Neural cell (in vitro differentiated cells): ENCODE results near the gene GTSF1L. TPM values are rescaled to one million over a fixed set of nuclear protein-coding genes. Genes with fewer than 3 reads are reported as not detected.

ENCODE experiments used
- H2AFZ ChIP-seq: fragments of 200-600, 300-800 bp; sonication (generic), shearing (Covaris generic); 2 replicates; pipeline ENCODE4 v1.6.0; 2014; ENCODE audit warnings: low read depth, mild to moderate bottlenecking, antibody characterized with exemption, low read length, moderate library complexity
- H3F3A ChIP-seq: fragments of 200-600 bp; shearing (Covaris generic); 2 replicates; pipeline ENCODE4 v1.6.1; 2016; ENCODE audit warnings: mild to moderate bottlenecking, moderate library complexity, mixed read lengths, antibody characterized with exemption, low read length; ENCODE audit not compliant: insufficient read depth, poor library complexity, severe bottlenecking
- H3K27ac ChIP-seq: fragments of 200-600, 300-800 bp; sonication (generic), shearing (Covaris generic); 2 replicates; pipeline ENCODE4 v1.5.1; 2014; ENCODE audit warnings: mild to moderate bottlenecking, low read length, moderate library complexity
- H3K27me3 ChIP-seq: fragments of 300-800, 200-600 bp; sonication (generic), shearing (Covaris generic); 2 replicates; pipeline ENCODE4 v1.6.0; 2014; ENCODE audit warnings: mild to moderate bottlenecking, low read depth, low read length, moderate library complexity; ENCODE audit not compliant: insufficient read depth
- H3K36me3 ChIP-seq: fragments of 300-800, 200-600 bp; sonication (generic), shearing (Covaris generic); 2 replicates; pipeline ENCODE4 v1.5.1; 2014; ENCODE audit warnings: mild to moderate bottlenecking, antibody characterized with exemption, low read length, moderate library complexity; ENCODE audit not compliant: insufficient read depth
- H3K4me2 ChIP-seq: fragments of 300-800, 200-600 bp; sonication (generic), shearing (Covaris generic); 2 replicates; pipeline ENCODE4 v1.6.0; 2014; ENCODE audit warnings: mild to moderate bottlenecking, low read length
- H3K4me3 ChIP-seq: fragments of 300-800, 200-600 bp; sonication (generic), shearing (Covaris generic); 2 replicates; pipeline ENCODE4 v1.5.1; 2014; ENCODE audit warnings: mild to moderate bottlenecking, low read length, moderate library complexity
- H3K79me2 ChIP-seq: fragments of 200-600 bp; shearing (Covaris generic); replicated peaks from 2 replicates; pipeline ENCODE4 v1.6.0; 2014; ENCODE audit warnings: mild to moderate bottlenecking, low read length, moderate library complexity; ENCODE audit not compliant: insufficient read depth
- H3K9ac ChIP-seq: fragments of 300-800, 200-600 bp; sonication (generic), shearing (Covaris generic); 2 replicates; pipeline ENCODE4 v1.6.1; 2016; ENCODE audit warnings: mild to moderate bottlenecking, low read length, mixed read lengths
- H3K9me2 ChIP-seq: fragments of 200-600 bp; shearing (Covaris generic); 2 replicates; pipeline ENCODE4 v1.6.1; 2016; ENCODE audit warnings: mild to moderate bottlenecking, low read length, mixed read lengths; ENCODE audit not compliant: insufficient read depth
- H3K9me3 ChIP-seq: fragments of 200-600, 300-800 bp; sonication (generic), shearing (Covaris generic); 2 replicates; pipeline ENCODE4 v1.6.1; 2016; ENCODE audit warnings: mild to moderate bottlenecking, mixed run types, low read length, moderate library complexity, mixed read lengths
- H4K20me1 ChIP-seq: fragments of 200-600 bp; shearing (Covaris generic); 2 replicates; pipeline ENCODE4 v1.6.1; 2016; ENCODE audit warnings: mild to moderate bottlenecking, mixed run types; ENCODE audit not compliant: insufficient read depth
- EP300 ChIP-seq: fragments of 450-650 bp; conservative IDR thresholded peaks from 2 replicates; pipeline ENCODE4 v1.6.1; 2014; ENCODE audit warnings: antibody characterized with exemption, mild to moderate bottlenecking, moderate library complexity; ENCODE audit not compliant: poor library complexity, severe bottlenecking
- EZH2 ChIP-seq: fragments of 200-600, 300-800 bp; shearing (Covaris generic), sonication (generic); IDR thresholded peaks from 2 replicates; pipeline ENCODE4 v1.6.1; 2014; ENCODE audit warnings: antibody characterized with exemption, low read length, borderline replicate concordance, mild to moderate bottlenecking; ENCODE audit not compliant: insufficient read depth, poor library complexity, severe bottlenecking
- MXI1 ChIP-seq: fragments of 450-650 bp; conservative IDR thresholded peaks from 2 replicates; pipeline ENCODE4 v1.6.1; 2014; ENCODE audit warnings: antibody characterized with exemption, mild to moderate bottlenecking; ENCODE audit not compliant: poor library complexity, severe bottlenecking
- POLR2AphosphoS5 ChIP-seq: IDR thresholded peaks from 2 replicates; pipeline ENCODE4 v1.6.1; 2012
- RAD21 ChIP-seq: fragments of 450-650 bp; conservative IDR thresholded peaks from 2 replicates; pipeline ENCODE4 v1.6.1; 2014; ENCODE audit warnings: antibody characterized with exemption, mild to moderate bottlenecking, moderate library complexity
- SMC3 ChIP-seq: fragments of 450-650 bp; conservative IDR thresholded peaks from 2 replicates; pipeline ENCODE4 v1.6.1; 2014; ENCODE audit warnings: antibody characterized with exemption, mild to moderate bottlenecking, moderate library complexity; ENCODE audit not compliant: poor library complexity
- TAF1 ChIP-seq: IDR thresholded peaks from 2 replicates; pipeline ENCODE4 v1.6.1; 2012; ENCODE audit warnings: low read depth
- polyA plus RNA-seq: library from polyadenylated mRNA; depleted of rRNA; stranded (reverse); fragments of >200 nt; gene quantifications from 2 replicates; pipeline ENCODE4 v1.2.3, GENCODE V29; 2014
- TF ChIP-seq, protein P1 (sequence below): fragments of 450-650 bp; IDR thresholded peaks from 2 replicates; pipeline ENCODE4 v1.5.1; 2014; ENCODE audit warnings: antibody characterized with exemption, mild to moderate bottlenecking, moderate library complexity; ENCODE audit not compliant: poor library complexity, severe bottlenecking
- TF ChIP-seq, protein P2 (sequence below): IDR thresholded peaks from 2 replicates; pipeline ENCODE4 v1.6.1; 2012; ENCODE audit warnings: borderline replicate concordance

GTSF1L gene
- polyA plus RNA-seq, 1 donor from 2014 or later: not detected

DNA sequence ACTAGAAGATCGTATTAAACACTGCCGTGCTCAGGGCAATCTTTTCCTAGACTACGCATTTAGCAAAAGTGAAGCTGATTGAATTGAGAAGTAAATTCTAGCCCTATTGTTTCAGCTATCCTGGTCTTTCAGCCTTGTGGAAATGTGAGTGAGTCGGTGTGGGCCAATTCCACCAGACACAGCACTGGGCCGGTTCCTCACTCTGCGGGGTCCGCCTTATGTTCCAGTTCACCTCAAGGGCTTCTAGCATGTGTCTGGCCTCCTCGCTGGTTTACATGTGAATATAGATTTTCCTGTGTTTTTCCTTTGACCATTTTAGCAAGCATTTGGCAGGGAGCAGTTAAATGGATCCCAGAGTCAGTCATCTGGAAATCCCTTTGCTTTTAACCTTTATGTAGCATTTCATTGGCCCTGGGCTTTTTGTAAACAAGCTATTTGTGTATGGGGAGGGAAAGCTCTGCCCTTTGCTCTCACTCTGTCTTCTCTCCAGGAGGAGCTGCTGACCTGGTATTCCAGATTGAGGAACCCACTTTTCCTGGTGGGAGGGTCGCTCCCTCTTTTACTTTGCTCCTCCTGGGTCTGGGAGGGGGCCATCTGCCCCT is 12.4 kb upstream of the GTSF1L start:
- Histone ChIP-seq H3K79me2 (no peaks in the 10 kb centered on the region), H4K20me1 (no peaks in the 10 kb centered on the region), H3K36me3 (no peaks in the 10 kb centered on the region), H3K27ac (no peak overlapping the region), H3K9ac (no peak overlapping the region), H3K4me3 (no peak overlapping the region), H3K9me3 (no peaks in the 10 kb centered on the region), H3F3A (no peaks in the 10 kb centered on the region), H3K9me2 (no peaks in the 10 kb centered on the region), H3K27me3 (no peaks in the 10 kb centered on the region), H2AFZ (no peak overlapping the region), H3K4me2 (no peak overlapping the region)
- TF ChIP-seq, protein P1, sequence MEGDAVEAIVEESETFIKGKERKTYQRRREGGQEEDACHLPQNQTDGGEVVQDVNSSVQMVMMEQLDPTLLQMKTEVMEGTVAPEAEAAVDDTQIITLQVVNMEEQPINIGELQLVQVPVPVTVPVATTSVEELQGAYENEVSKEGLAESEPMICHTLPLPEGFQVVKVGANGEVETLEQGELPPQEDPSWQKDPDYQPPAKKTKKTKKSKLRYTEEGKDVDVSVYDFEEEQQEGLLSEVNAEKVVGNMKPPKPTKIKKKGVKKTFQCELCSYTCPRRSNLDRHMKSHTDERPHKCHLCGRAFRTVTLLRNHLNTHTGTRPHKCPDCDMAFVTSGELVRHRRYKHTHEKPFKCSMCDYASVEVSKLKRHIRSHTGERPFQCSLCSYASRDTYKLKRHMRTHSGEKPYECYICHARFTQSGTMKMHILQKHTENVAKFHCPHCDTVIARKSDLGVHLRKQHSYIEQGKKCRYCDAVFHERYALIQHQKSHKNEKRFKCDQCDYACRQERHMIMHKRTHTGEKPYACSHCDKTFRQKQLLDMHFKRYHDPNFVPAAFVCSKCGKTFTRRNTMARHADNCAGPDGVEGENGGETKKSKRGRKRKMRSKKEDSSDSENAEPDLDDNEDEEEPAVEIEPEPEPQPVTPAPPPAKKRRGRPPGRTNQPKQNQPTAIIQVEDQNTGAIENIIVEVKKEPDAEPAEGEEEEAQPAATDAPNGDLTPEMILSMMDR: no peak
- no peak for TF ChIP-seq EP300
- no peak for TF ChIP-seq RAD21
- TF ChIP-seq, protein P2, sequence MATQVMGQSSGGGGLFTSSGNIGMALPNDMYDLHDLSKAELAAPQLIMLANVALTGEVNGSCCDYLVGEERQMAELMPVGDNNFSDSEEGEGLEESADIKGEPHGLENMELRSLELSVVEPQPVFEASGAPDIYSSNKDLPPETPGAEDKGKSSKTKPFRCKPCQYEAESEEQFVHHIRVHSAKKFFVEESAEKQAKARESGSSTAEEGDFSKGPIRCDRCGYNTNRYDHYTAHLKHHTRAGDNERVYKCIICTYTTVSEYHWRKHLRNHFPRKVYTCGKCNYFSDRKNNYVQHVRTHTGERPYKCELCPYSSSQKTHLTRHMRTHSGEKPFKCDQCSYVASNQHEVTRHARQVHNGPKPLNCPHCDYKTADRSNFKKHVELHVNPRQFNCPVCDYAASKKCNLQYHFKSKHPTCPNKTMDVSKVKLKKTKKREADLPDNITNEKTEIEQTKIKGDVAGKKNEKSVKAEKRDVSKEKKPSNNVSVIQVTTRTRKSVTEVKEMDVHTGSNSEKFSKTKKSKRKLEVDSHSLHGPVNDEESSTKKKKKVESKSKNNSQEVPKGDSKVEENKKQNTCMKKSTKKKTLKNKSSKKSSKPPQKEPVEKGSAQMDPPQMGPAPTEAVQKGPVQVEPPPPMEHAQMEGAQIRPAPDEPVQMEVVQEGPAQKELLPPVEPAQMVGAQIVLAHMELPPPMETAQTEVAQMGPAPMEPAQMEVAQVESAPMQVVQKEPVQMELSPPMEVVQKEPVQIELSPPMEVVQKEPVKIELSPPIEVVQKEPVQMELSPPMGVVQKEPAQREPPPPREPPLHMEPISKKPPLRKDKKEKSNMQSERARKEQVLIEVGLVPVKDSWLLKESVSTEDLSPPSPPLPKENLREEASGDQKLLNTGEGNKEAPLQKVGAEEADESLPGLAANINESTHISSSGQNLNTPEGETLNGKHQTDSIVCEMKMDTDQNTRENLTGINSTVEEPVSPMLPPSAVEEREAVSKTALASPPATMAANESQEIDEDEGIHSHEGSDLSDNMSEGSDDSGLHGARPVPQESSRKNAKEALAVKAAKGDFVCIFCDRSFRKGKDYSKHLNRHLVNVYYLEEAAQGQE: no peak
- no peak for TF ChIP-seq TAF1
- TF ChIP-seq SMC3: no peak
- TF ChIP-seq MXI1: no peak
- TF ChIP-seq EZH2: no peak
- no peak for TF ChIP-seq POLR2AphosphoS5

DNA sequence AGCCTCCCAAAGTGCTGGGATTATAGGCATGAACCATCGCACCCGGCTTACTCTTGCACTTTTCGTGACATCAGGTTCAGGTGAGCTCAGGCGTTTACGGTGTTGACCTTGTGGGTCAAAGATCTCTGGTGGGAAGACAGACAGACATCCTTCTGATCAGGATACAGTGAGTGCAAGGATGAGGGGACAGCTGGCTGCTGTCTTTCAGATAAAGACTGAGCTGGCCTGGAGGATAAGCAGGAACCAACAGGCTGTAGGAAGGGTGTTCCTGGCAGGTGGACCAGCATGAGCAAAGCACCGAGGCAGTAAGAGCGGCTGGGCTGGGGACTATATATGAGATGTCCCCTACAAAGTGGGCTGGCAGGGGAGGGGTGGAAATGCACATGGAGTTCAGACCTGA is 11.1 kb upstream of the GTSF1L start:
- Histone ChIP-seq H3K9ac (no peak overlapping the region), H3K9me3 (no peaks in the 10 kb centered on the region), H3F3A (no peaks in the 10 kb centered on the region), H3K36me3 (no peaks in the 10 kb centered on the region), H2AFZ (no peak overlapping the region), H3K27ac (no peak overlapping the region), H3K4me3 (no peak overlapping the region), H3K79me2 (no peaks in the 10 kb centered on the region), H4K20me1 (no peaks in the 10 kb centered on the region), H3K9me2 (no peaks in the 10 kb centered on the region), H3K4me2 (no peak overlapping the region), H3K27me3 (no peaks in the 10 kb centered on the region)
- TF ChIP-seq EP300: no peak
- TF ChIP-seq TAF1: no peak
- no peak for TF ChIP-seq RAD21
- TF ChIP-seq POLR2AphosphoS5: no peak
- no peak for TF ChIP-seq EZH2
- TF ChIP-seq, protein P1: no peak
- TF ChIP-seq, protein P2: no peak
- TF ChIP-seq SMC3: no peak
- TF ChIP-seq MXI1: no peak
